Measurements from ENCODE around the gene SCO2. TPM values are rescaled to one million over a fixed set of nuclear protein-coding genes. Genes with fewer than 3 reads are reported as not detected.

The SCO2 gene
- total RNA-seq, 1 donor from 2014 or later = 1.8 TPM

- H3K27me3 ChIP-seq (ENCODE audit: insufficient read depth, low read length) = peaks cover 8% of the 10 kb centered on the region
- no peaks in the 10 kb centered on the region for H3K36me3 ChIP-seq (ENCODE audit: insufficient read depth, low read length)
- no peak overlapping the region for H3K4me3 ChIP-seq (ENCODE audit: insufficient read depth, low read depth, low read length)
- H3K9ac ChIP-seq (ENCODE audit: low read length) = no peak overlapping the region
- peaks cover 3% of the 10 kb centered on the region for H3K4me1 ChIP-seq (ENCODE audit: insufficient read depth, low read length)
- no peaks in the 10 kb centered on the region for H3K9me3 Mint-ChIP-seq (ENCODE audit: unreplicated experiment)
- DNase-seq (ENCODE audit: low read depth) (no peak), FAIRE-seq (no peak)
- no peak overlapping the region for H2AFZ ChIP-seq (ENCODE audit: low read depth, low read length)
- H3K27ac Mint-ChIP-seq (ENCODE audit: unreplicated experiment) = no peak overlapping the region
- H3K9me3 ChIP-seq (ENCODE audit: insufficient read depth, low read depth, low read length) = no peaks in the 10 kb centered on the region
- H4K20me1 ChIP-seq (ENCODE audit: insufficient read depth, low read length) = no peaks in the 10 kb centered on the region
- H3K27me3 Mint-ChIP-seq (ENCODE audit: low read depth, unreplicated experiment) = no peaks in the 10 kb centered on the region
- TF ChIP-seq CTCF (IDR thresholded peaks at IDR 0.05; ENCODE audit: insufficient read depth, low read depth, low read length) = no peak
- no peak for TF ChIP-seq EZH2 (IDR thresholded peaks at IDR 0.05; ENCODE audit: insufficient read depth, low read length)
- peaks cover 24% of the 10 kb centered on the region for H3K36me3 Mint-ChIP-seq (ENCODE audit: low read depth, unreplicated experiment)
- no peak overlapping the region for H3K27ac ChIP-seq (ENCODE audit: low read depth, low read length)
- no peaks in the 10 kb centered on the region for H3K79me2 ChIP-seq (ENCODE audit: insufficient read depth, low read length)
- H3K4me2 ChIP-seq (ENCODE audit: low read length) = no peak overlapping the region
- peaks cover under 1% of the 10 kb centered on the region for H3K4me1 Mint-ChIP-seq (ENCODE audit: low read depth, unreplicated experiment)
- no peak overlapping the region for H3K4me3 Mint-ChIP-seq (ENCODE audit: unreplicated experiment)
Observed at GRCh38 chr22:50573491-50574382, 48.3 kb upstream of the SCO2 start.

- Histone ChIP-seq H2AFZ (ENCODE audit: low read depth, low read length) (no peak overlapping the region), H3K4me3 (ENCODE audit: insufficient read depth, low read depth, low read length) (no peak overlapping the region), H3K9me3 (ENCODE audit: insufficient read depth, low read depth, low read length) (no peaks in the 10 kb centered on the region), H3K36me3 (ENCODE audit: insufficient read depth, low read length) (no peaks in the 10 kb centered on the region), H4K20me1 (ENCODE audit: insufficient read depth, low read length) (no peaks in the 10 kb centered on the region), H3K4me1 (ENCODE audit: insufficient read depth, low read length) (peaks cover 3% of the 10 kb centered on the region), H3K79me2 (ENCODE audit: insufficient read depth, low read length) (no peaks in the 10 kb centered on the region), H3K4me2 (ENCODE audit: low read length) (no peak overlapping the region), H3K9ac (ENCODE audit: low read length) (no peak overlapping the region), H3K27me3 (ENCODE audit: insufficient read depth, low read length) (peaks cover 6% of the 10 kb centered on the region), H3K27ac (ENCODE audit: low read depth, low read length) (no peak overlapping the region)
- Mint-ChIP-seq H3K4me1 (ENCODE audit: low read depth, unreplicated experiment) (no peaks in the 10 kb centered on the region), H3K27ac (ENCODE audit: unreplicated experiment) (no peak overlapping the region), H3K9me3 (ENCODE audit: unreplicated experiment) (no peaks in the 10 kb centered on the region), H3K27me3 (ENCODE audit: low read depth, unreplicated experiment) (no peaks in the 10 kb centered on the region), H3K36me3 (ENCODE audit: low read depth, unreplicated experiment) (peaks cover 27% of the 10 kb centered on the region), H3K4me3 (ENCODE audit: unreplicated experiment) (no peak overlapping the region)
- TF ChIP-seq EZH2 (IDR thresholded peaks at IDR 0.05; ENCODE audit: insufficient read depth, low read length) = no peak
- no peak for TF ChIP-seq CTCF (IDR thresholded peaks at IDR 0.05; ENCODE audit: insufficient read depth, low read depth, low read length)
- DNase-seq (ENCODE audit: low read depth) (no peak), FAIRE-seq (no peak)
Observed at GRCh38 chr22:50572965-50573364, 47.6 kb upstream of the SCO2 start.
